GM23338 (cell line): ENCODE measurements around the gene DAAM1. TPM values are rescaled to one million over a fixed set of nuclear protein-coding genes. Genes with fewer than 3 reads are reported as not detected.

Experiments used
- ATAC-seq: fragments of 200-7000 bp; cut with Tn5 transposase; 3 replicates; pipeline ENCODE4 v1.9.1; 2020
- DNase-seq: peaks from one replicate; pipeline ENCODE4 v3.0.0-alpha.2; 2015; ENCODE audit warnings: low spot score
- H2AFZ ChIP-seq: fragments of 200-600 bp; sonication (generic); 2 replicates; pipeline ENCODE4 v1.8.0; 2016; ENCODE audit warnings: antibody characterized with exemption, mild to moderate bottlenecking, moderate library complexity
- H3F3A ChIP-seq: fragments of 200-600 bp; sonication (generic); replicated peaks from 2 replicates; pipeline ENCODE4 v1.8.0; 2017; ENCODE audit warnings: antibody characterized with exemption, mixed run types, low read depth
- H3K27ac ChIP-seq: fragments of 200-600 bp; sonication (generic); 2 replicates; pipeline ENCODE4 v1.6.1; 2016; ENCODE audit warnings: low read depth
- H3K27me3 ChIP-seq: fragments of 200-600 bp; sonication (generic); 2 replicates; pipeline ENCODE4 v1.8.0; 2016; ENCODE audit warnings: mild to moderate bottlenecking, mixed run types, moderate library complexity; ENCODE audit not compliant: insufficient read depth
- H3K36me3 ChIP-seq: fragments of 200-600 bp; sonication (generic); 2 replicates; pipeline ENCODE4 v1.8.0; 2016; ENCODE audit warnings: mild to moderate bottlenecking; ENCODE audit not compliant: insufficient read depth
- H3K4me1 ChIP-seq: fragments of 200-600 bp; sonication (generic); 2 replicates; pipeline ENCODE4 v1.8.0; 2016; ENCODE audit warnings: mild to moderate bottlenecking, moderate library complexity; ENCODE audit not compliant: insufficient read depth
- H3K4me2 ChIP-seq: fragments of 200-600 bp; sonication (generic); 2 replicates; pipeline ENCODE4 v1.7.1; 2017; ENCODE audit warnings: mixed run types
- H3K4me3 ChIP-seq: fragments of 200-600 bp; sonication (generic); 2 replicates; pipeline ENCODE4 v1.6.1; 2016; ENCODE audit warnings: mixed run types
- H3K79me2 ChIP-seq: fragments of 200-600 bp; sonication (generic); replicated peaks from 2 replicates; pipeline ENCODE4 v1.8.0; 2017; ENCODE audit warnings: mild to moderate bottlenecking; ENCODE audit not compliant: insufficient read depth
- H3K9me2 ChIP-seq: fragments of 200-600 bp; sonication (generic); 2 replicates; pipeline ENCODE4 v1.8.0; 2017; ENCODE audit not compliant: insufficient read depth
- H4K20me1 ChIP-seq: fragments of 200-600 bp; sonication (generic); replicated peaks from 2 replicates; pipeline ENCODE4 v1.8.0; 2017; ENCODE audit warnings: mild to moderate bottlenecking; ENCODE audit not compliant: insufficient read depth
- H3K27ac Mint-ChIP-seq: 2 replicates; pipeline ENCODE4 v1.8.0; 2020; ENCODE audit warnings: inconsistent platforms, mild to moderate bottlenecking, moderate library complexity, mixed read lengths
- H3K27me3 Mint-ChIP-seq: 3 replicates; pipeline ENCODE4 v1.8.0; 2022; ENCODE audit warnings: low read depth, mild to moderate bottlenecking, moderate library complexity, mixed read lengths, inconsistent platforms; ENCODE audit not compliant: insufficient read depth, poor library complexity
- H3K36me3 Mint-ChIP-seq: 3 replicates; pipeline ENCODE4 v1.8.0; 2021; ENCODE audit warnings: low read depth, mild to moderate bottlenecking, inconsistent platforms, moderate library complexity, mixed read lengths
- H3K4me1 Mint-ChIP-seq: 3 replicates; pipeline ENCODE4 v1.8.0; 2020; ENCODE audit warnings: mild to moderate bottlenecking, inconsistent platforms, mixed read lengths
- H3K4me3 Mint-ChIP-seq: 3 replicates; pipeline ENCODE4 v1.8.0; 2021; ENCODE audit warnings: moderate library complexity, mild to moderate bottlenecking, inconsistent platforms, mixed read lengths
- H3K9me3 Mint-ChIP-seq: 3 replicates; pipeline ENCODE4 v1.8.0; 2020; ENCODE audit warnings: moderate library complexity, mild to moderate bottlenecking, inconsistent platforms, mixed read lengths
- CREB1 ChIP-seq: fragments of 250-450 bp; sonication (Bioruptor Pico); IDR thresholded peaks from 2 replicates; pipeline ENCODE4 v1.5.0; 2020; ENCODE audit warnings: low read depth, mild to moderate bottlenecking, moderate library complexity
- EZH2 ChIP-seq: fragments of 200-600 bp; sonication (generic); IDR thresholded peaks from one replicate; pipeline ENCODE4 v1.8.0; 2017; ENCODE audit warnings: antibody characterized with exemption, mild to moderate bottlenecking, low read depth; ENCODE audit not compliant: unreplicated experiment
- EZH2phosphoT487 ChIP-seq: fragments of 200-600 bp; sonication (generic); IDR thresholded peaks from one replicate; pipeline ENCODE4 v1.8.1; 2018; ENCODE audit warnings: antibody characterized with exemption; ENCODE audit not compliant: unreplicated experiment
- JUNB ChIP-seq: IDR thresholded peaks from one replicate; pipeline ENCODE4 v1.6.1; 2016; ENCODE audit warnings: antibody characterized with exemption; ENCODE audit not compliant: unreplicated experiment
- NANOG ChIP-seq: IDR thresholded peaks from 2 replicates; pipeline ENCODE4 v1.6.1; 2016; ENCODE audit warnings: antibody characterized with exemption, borderline replicate concordance
- POLR2AphosphoS5 ChIP-seq: IDR thresholded peaks from 2 replicates; pipeline ENCODE4 v1.6.1; 2016; ENCODE audit warnings: antibody characterized with exemption, low read depth
- STAT1 ChIP-seq: IDR thresholded peaks from one replicate; pipeline ENCODE4 v1.6.1; 2016; ENCODE audit warnings: antibody characterized with exemption; ENCODE audit not compliant: unreplicated experiment
- ZNF114 ChIP-seq: fragments of 250-450 bp; sonication (Bioruptor Pico); IDR thresholded peaks from 2 replicates; pipeline ENCODE4 v1.5.0; 2020; ENCODE audit warnings: mild to moderate bottlenecking, moderate library complexity
- ZNF331 ChIP-seq: fragments of 250-450 bp; sonication (Bioruptor Pico); IDR thresholded peaks from 2 replicates; pipeline ENCODE4 v1.5.0; 2020; ENCODE audit warnings: low read depth, mild to moderate bottlenecking, moderate library complexity
- polyA plus RNA-seq: library from polyadenylated mRNA; unstranded; fragments of >200 nt; fragmentation: Nextera tagmentation; extraction: Ambion mirVana; gene quantifications from 2 replicates; pipeline ENCODE4 v1.2.1, GENCODE V29; 2016
- total RNA-seq: library from RNA; depleted of rRNA; stranded (reverse); fragments of >200 nt; shearing (Covaris generic); gene quantifications from 2 replicates; pipeline ENCODE4 v1.2.3, GENCODE V29; 2014
- TF ChIP-seq, protein P1 (sequence below): fragments of 250-450 bp; sonication (Bioruptor Pico); IDR thresholded peaks from 2 replicates; pipeline ENCODE4 v1.5.0; 2020; ENCODE audit warnings: mild to moderate bottlenecking, moderate library complexity
- TF ChIP-seq, protein P2 (sequence below): IDR thresholded peaks from 2 replicates; pipeline ENCODE4 v1.6.1; 2016; ENCODE audit warnings: antibody characterized with exemption
- TF ChIP-seq, protein P3 (sequence below), 2 experiments: fragments of 200-600 bp in 1 of 2; sonication (generic) in 1 of 2; conservative IDR thresholded peaks; 2 replicates each; pipeline versions ENCODE4 v1.5.1 to v1.6.1; 2016 to 2017; ENCODE audit warnings: antibody characterized with exemption in 2 of 2, low read depth in 2 of 2, mild to moderate bottlenecking in 2 of 2, moderate library complexity in 1 of 2
- TF ChIP-seq, protein P4 (sequence below): IDR thresholded peaks from one replicate; pipeline ENCODE4 v1.6.1; 2018; ENCODE audit warnings: antibody characterized with exemption; ENCODE audit not compliant: unreplicated experiment

DAAM1 gene
- total and polyA plus RNA-seq, 2 experiments from 2014 or later: 36.3 to 42.1 TPM

DNA sequence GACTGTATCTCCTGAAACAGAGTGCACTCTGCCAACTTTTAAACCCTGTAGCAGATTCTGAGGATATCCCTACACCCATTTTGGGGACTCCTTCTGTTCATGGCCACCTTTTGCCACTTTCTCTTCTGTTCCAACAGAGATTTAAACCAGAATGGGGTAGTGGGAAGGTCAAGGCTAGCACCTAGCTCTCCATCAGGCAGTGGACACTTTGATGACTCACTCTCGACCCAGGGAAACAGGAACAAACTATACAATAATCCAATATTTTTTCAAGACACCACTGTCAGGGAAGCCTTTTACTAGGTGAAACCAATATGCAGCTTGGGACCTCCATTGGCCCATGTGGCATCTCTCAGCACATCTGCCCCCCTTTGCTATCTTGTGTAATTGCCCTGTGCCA is 103.6 kb downstream of the DAAM1 start:
- no peak overlapping the region for H3K27ac Mint-ChIP-seq
- H3K27me3 Mint-ChIP-seq: no peaks in the 10 kb centered on the region
- no peaks in the 10 kb centered on the region for H3K27me3 ChIP-seq
- DNase-seq (no peak), ATAC-seq (no peak)
- H3K79me2 ChIP-seq: no peaks in the 10 kb centered on the region
- no peak overlapping the region for H3K4me3 Mint-ChIP-seq
- no peak overlapping the region for H3K4me3 ChIP-seq
- H4K20me1 ChIP-seq: no peaks in the 10 kb centered on the region
- no peak overlapping the region for H3K4me2 ChIP-seq
- TF ChIP-seq, protein P1, sequence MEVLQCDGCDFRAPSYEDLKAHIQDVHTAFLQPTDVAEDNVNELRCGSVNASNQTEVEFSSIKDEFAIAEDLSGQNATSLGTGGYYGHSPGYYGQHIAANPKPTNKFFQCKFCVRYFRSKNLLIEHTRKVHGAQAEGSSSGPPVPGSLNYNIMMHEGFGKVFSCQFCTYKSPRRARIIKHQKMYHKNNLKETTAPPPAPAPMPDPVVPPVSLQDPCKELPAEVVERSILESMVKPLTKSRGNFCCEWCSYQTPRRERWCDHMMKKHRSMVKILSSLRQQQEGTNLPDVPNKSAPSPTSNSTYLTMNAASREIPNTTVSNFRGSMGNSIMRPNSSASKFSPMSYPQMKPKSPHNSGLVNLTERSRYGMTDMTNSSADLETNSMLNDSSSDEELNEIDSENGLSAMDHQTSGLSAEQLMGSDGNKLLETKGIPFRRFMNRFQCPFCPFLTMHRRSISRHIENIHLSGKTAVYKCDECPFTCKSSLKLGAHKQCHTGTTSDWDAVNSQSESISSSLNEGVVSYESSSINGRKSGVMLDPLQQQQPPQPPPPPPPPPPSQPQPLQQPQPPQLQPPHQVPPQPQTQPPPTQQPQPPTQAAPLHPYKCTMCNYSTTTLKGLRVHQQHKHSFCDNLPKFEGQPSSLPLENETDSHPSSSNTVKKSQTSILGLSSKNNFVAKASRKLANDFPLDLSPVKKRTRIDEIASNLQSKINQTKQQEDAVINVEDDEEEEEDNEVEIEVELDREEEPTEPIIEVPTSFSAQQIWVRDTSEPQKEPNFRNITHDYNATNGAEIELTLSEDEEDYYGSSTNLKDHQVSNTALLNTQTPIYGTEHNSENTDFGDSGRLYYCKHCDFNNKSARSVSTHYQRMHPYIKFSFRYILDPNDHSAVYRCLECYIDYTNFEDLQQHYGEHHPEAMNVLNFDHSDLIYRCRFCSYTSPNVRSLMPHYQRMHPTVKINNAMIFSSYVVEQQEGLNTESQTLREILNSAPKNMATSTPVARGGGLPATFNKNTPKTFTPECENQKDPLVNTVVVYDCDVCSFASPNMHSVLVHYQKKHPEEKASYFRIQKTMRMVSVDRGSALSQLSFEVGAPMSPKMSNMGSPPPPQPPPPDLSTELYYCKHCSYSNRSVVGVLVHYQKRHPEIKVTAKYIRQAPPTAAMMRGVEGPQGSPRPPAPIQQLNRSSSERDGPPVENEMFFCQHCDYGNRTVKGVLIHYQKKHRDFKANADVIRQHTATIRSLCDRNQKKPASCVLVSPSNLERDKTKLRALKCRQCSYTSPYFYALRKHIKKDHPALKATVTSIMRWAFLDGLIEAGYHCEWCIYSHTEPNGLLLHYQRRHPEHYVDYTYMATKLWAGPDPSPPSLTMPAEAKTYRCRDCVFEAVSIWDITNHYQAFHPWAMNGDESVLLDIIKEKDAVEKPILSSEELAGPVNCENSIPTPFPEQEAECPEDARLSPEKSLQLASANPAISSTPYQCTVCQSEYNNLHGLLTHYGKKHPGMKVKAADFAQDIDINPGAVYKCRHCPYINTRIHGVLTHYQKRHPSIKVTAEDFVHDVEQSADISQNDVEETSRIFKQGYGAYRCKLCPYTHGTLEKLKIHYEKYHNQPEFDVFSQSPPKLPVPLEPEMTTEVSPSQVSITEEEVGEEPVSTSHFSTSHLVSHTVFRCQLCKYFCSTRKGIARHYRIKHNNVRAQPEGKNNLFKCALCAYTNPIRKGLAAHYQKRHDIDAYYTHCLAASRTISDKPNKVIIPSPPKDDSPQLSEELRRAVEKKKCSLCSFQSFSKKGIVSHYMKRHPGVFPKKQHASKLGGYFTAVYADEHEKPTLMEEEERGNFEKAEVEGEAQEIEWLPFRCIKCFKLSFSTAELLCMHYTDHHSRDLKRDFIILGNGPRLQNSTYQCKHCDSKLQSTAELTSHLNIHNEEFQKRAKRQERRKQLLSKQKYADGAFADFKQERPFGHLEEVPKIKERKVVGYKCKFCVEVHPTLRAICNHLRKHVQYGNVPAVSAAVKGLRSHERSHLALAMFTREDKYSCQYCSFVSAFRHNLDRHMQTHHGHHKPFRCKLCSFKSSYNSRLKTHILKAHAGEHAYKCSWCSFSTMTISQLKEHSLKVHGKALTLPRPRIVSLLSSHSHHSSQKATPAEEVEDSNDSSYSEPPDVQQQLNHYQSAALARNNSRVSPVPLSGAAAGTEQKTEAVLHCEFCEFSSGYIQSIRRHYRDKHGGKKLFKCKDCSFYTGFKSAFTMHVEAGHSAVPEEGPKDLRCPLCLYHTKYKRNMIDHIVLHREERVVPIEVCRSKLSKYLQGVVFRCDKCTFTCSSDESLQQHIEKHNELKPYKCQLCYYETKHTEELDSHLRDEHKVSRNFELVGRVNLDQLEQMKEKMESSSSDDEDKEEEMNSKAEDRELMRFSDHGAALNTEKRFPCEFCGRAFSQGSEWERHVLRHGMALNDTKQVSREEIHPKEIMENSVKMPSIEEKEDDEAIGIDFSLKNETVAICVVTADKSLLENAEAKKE (CRISPR knock-in tag): no peak
- no peak for TF ChIP-seq EZH2
- no peak for TF ChIP-seq CREB1 (CRISPR knock-in tag)
- TF ChIP-seq, protein P2, sequence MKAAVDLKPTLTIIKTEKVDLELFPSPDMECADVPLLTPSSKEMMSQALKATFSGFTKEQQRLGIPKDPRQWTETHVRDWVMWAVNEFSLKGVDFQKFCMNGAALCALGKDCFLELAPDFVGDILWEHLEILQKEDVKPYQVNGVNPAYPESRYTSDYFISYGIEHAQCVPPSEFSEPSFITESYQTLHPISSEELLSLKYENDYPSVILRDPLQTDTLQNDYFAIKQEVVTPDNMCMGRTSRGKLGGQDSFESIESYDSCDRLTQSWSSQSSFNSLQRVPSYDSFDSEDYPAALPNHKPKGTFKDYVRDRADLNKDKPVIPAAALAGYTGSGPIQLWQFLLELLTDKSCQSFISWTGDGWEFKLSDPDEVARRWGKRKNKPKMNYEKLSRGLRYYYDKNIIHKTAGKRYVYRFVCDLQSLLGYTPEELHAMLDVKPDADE: no peak
- TF ChIP-seq, protein P3, sequence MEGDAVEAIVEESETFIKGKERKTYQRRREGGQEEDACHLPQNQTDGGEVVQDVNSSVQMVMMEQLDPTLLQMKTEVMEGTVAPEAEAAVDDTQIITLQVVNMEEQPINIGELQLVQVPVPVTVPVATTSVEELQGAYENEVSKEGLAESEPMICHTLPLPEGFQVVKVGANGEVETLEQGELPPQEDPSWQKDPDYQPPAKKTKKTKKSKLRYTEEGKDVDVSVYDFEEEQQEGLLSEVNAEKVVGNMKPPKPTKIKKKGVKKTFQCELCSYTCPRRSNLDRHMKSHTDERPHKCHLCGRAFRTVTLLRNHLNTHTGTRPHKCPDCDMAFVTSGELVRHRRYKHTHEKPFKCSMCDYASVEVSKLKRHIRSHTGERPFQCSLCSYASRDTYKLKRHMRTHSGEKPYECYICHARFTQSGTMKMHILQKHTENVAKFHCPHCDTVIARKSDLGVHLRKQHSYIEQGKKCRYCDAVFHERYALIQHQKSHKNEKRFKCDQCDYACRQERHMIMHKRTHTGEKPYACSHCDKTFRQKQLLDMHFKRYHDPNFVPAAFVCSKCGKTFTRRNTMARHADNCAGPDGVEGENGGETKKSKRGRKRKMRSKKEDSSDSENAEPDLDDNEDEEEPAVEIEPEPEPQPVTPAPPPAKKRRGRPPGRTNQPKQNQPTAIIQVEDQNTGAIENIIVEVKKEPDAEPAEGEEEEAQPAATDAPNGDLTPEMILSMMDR (conservative IDR thresholded peaks at IDR 0.05; ENCODE audit: low read depth in 2 of 2): no peak
- TF ChIP-seq POLR2AphosphoS5: no peak
- no peak for TF ChIP-seq ZNF114 (CRISPR knock-in tag)
- no peak for TF ChIP-seq NANOG
- no peak for TF ChIP-seq EZH2phosphoT487
- no peak for TF ChIP-seq ZNF331
- no peak for TF ChIP-seq STAT1
- TF ChIP-seq, protein P4, sequence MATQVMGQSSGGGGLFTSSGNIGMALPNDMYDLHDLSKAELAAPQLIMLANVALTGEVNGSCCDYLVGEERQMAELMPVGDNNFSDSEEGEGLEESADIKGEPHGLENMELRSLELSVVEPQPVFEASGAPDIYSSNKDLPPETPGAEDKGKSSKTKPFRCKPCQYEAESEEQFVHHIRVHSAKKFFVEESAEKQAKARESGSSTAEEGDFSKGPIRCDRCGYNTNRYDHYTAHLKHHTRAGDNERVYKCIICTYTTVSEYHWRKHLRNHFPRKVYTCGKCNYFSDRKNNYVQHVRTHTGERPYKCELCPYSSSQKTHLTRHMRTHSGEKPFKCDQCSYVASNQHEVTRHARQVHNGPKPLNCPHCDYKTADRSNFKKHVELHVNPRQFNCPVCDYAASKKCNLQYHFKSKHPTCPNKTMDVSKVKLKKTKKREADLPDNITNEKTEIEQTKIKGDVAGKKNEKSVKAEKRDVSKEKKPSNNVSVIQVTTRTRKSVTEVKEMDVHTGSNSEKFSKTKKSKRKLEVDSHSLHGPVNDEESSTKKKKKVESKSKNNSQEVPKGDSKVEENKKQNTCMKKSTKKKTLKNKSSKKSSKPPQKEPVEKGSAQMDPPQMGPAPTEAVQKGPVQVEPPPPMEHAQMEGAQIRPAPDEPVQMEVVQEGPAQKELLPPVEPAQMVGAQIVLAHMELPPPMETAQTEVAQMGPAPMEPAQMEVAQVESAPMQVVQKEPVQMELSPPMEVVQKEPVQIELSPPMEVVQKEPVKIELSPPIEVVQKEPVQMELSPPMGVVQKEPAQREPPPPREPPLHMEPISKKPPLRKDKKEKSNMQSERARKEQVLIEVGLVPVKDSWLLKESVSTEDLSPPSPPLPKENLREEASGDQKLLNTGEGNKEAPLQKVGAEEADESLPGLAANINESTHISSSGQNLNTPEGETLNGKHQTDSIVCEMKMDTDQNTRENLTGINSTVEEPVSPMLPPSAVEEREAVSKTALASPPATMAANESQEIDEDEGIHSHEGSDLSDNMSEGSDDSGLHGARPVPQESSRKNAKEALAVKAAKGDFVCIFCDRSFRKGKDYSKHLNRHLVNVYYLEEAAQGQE: no peak
- TF ChIP-seq JUNB: no peak
- no peaks in the 10 kb centered on the region for H3K9me2 ChIP-seq
- no peak overlapping the region for H2AFZ ChIP-seq
- H3K9me3 Mint-ChIP-seq: no peaks in the 10 kb centered on the region
- H3K4me1 Mint-ChIP-seq: peaks cover 4% of the 10 kb centered on the region; the same call in 2 of the 3 replicates
- H3K27ac ChIP-seq: no peak overlapping the region
- peaks cover 3% of the 10 kb centered on the region; the same call in 1 of the 2 replicates for H3K36me3 ChIP-seq
- no peaks in the 10 kb centered on the region for H3F3A ChIP-seq
- peaks cover 7% of the 10 kb centered on the region; the same call in 1 of the 3 replicates for H3K36me3 Mint-ChIP-seq
- no peaks in the 10 kb centered on the region for H3K4me1 ChIP-seq
